Ovary (tissue), 3 donors: ENCODE results near the gene ATP2A2.

Experiments
- EP300 ChIP-seq: sonication (generic); formaldehyde crosslinking; IDR thresholded peaks from one replicate; pipeline ENCODE4 v1.6.1; 2017; ENCODE audit warnings: antibody characterized with exemption
- POLR2A ChIP-seq: fragments of 450-650 bp; IDR thresholded peaks from one replicate; pipeline ENCODE4 v1.6.1; 2017; ENCODE audit warnings: antibody characterized with exemption, mild to moderate bottlenecking, moderate library complexity
- TF ChIP-seq, protein P1 (sequence below), 3 donors: fragments of 450-650 bp in 2 of 3; fragments of 200-600 bp in 1 of 3; IDR thresholded peaks; one replicate each; pipeline versions ENCODE4 v1.5.1 to v1.8.0; 2016 to 2022; ENCODE audit warnings: antibody characterized with exemption in 3 of 3, mild to moderate bottlenecking in 1 of 3
- donor health status: DM: no; HTN: no; CAD: no.

DNA sequence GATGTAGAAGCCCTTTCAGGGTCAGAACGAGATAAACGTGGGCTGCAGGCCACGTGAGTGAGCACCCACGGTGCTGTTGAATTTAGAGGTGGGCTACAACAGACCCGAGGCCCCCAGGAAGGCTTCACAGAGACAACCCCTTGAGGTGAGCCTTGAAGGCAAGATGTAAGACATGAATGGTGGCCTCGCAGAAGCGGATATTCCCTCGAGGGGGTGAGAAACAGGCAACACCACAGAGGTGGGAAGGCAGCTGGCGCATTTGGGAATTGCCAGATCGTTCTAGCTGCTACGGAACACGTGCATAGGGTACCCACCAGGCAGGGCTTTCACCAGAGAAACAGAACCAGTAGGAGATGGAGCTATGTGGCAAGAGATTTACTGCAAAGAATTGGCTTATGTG lies 22.6 kb upstream of the ATP2A2 start:
- TF ChIP-seq, protein P1, sequence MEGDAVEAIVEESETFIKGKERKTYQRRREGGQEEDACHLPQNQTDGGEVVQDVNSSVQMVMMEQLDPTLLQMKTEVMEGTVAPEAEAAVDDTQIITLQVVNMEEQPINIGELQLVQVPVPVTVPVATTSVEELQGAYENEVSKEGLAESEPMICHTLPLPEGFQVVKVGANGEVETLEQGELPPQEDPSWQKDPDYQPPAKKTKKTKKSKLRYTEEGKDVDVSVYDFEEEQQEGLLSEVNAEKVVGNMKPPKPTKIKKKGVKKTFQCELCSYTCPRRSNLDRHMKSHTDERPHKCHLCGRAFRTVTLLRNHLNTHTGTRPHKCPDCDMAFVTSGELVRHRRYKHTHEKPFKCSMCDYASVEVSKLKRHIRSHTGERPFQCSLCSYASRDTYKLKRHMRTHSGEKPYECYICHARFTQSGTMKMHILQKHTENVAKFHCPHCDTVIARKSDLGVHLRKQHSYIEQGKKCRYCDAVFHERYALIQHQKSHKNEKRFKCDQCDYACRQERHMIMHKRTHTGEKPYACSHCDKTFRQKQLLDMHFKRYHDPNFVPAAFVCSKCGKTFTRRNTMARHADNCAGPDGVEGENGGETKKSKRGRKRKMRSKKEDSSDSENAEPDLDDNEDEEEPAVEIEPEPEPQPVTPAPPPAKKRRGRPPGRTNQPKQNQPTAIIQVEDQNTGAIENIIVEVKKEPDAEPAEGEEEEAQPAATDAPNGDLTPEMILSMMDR (IDR thresholded peaks at IDR 0.05), result no peak
- TF ChIP-seq POLR2A (no peak), EP300 (no peak)
